ENCODE measurements around the gene CMTM6.

- TF ChIP-seq EZH2 (IDR thresholded peaks at IDR 0.05; ENCODE audit: borderline replicate concordance, low read depth, low read length, severe bottlenecking): no peak
- no peak for TF ChIP-seq CTCF (IDR thresholded peaks at IDR 0.05; ENCODE audit: borderline replicate concordance, extremely low read depth, low read length, poor library complexity, severe bottlenecking)
Measured at GRCh38 chr3:32500231-32500630, 2.4 kb downstream of the CMTM6 start.
